Karpas-422 (cell line): ENCODE results near the gene RAB5IF. TPM values are rescaled to one million over a fixed set of nuclear protein-coding genes. Genes with fewer than 3 reads are reported as not detected.
"Not testable (repeated sequence)": the region's sequence is repeated elsewhere in the genome, so short reads cannot be mapped to it uniquely, and the experiment has no call there.

Experiments used
- DNase-seq: peaks from one replicate; pipeline ENCODE4 v3.0.0-alpha.2; 2015
- H2AFZ ChIP-seq: fragments of 200-600 bp; sonication (generic); 2 replicates; pipeline ENCODE4 v1.6.1; 2014; ENCODE audit warnings: antibody characterized with exemption, low read length, mixed read lengths
- H3K27ac ChIP-seq: fragments of 200-600 bp; sonication (generic); 2 replicates; pipeline ENCODE4 v1.5.1; 2014; ENCODE audit warnings: mild to moderate bottlenecking, low read length, moderate library complexity
- H3K27me3 ChIP-seq: fragments of 200-600 bp; sonication (generic); 2 replicates; pipeline ENCODE4 v1.6.1; 2014; ENCODE audit warnings: low read length, mixed read lengths
- H3K36me3 ChIP-seq: fragments of 200-600 bp; sonication (generic); 2 replicates; pipeline ENCODE4 v1.6.1; 2014; ENCODE audit warnings: low read length, mixed read lengths; ENCODE audit not compliant: insufficient read depth
- H3K4me1 ChIP-seq: fragments of 200-600 bp; sonication (generic); 2 replicates; pipeline ENCODE4 v1.6.1; 2014; ENCODE audit warnings: mild to moderate bottlenecking, low read length, mixed read lengths
- H3K4me2 ChIP-seq: fragments of 200-600 bp; sonication (generic); 2 replicates; pipeline ENCODE4 v1.6.1; 2014; ENCODE audit warnings: low read length, low read depth, mild to moderate bottlenecking; ENCODE audit not compliant: poor library complexity, severe bottlenecking
- H3K4me3 ChIP-seq: fragments of 200-600 bp; sonication (generic); 2 replicates; pipeline ENCODE4 v1.5.1; 2014; ENCODE audit warnings: mild to moderate bottlenecking, antibody characterized with exemption, low read length, mixed read lengths
- H3K79me2 ChIP-seq: fragments of 200-600 bp; sonication (generic); 2 replicates; pipeline ENCODE4 v1.6.1; 2014; ENCODE audit warnings: mild to moderate bottlenecking, low read length, mixed read lengths
- H3K9ac ChIP-seq: fragments of 200-600 bp; sonication (generic); 2 replicates; pipeline ENCODE4 v1.6.0; 2014; ENCODE audit warnings: low read length
- H3K9me2 ChIP-seq: fragments of 200-600 bp; sonication (generic), shearing (Covaris generic); replicated peaks from 2 replicates; pipeline ENCODE4 v1.6.0; 2014; ENCODE audit warnings: mild to moderate bottlenecking, low read length, moderate library complexity; ENCODE audit not compliant: insufficient read depth
- H3K9me3 ChIP-seq: fragments of 300-700, 200-600 bp; sonication (generic); 2 replicates; pipeline ENCODE4 v1.6.1; 2014; ENCODE audit warnings: low read length, mixed read lengths
- H4K20me1 ChIP-seq: fragments of 200-600 bp; sonication (generic); 2 replicates; pipeline ENCODE4 v1.6.1; 2014; ENCODE audit warnings: mild to moderate bottlenecking, antibody characterized with exemption, low read length, low read depth; ENCODE audit not compliant: insufficient read depth
- total RNA-seq: library from RNA; depleted of rRNA; stranded (reverse); fragments of >200 nt; shearing (Covaris generic); gene quantifications from 2 replicates; pipeline ENCODE4 v1.2.3, GENCODE V29; 2014; ENCODE audit warnings: low replicate concordance

The RAB5IF gene
- total RNA-seq, 1 experiment from 2014 or later: 82.1 TPM

DNA sequence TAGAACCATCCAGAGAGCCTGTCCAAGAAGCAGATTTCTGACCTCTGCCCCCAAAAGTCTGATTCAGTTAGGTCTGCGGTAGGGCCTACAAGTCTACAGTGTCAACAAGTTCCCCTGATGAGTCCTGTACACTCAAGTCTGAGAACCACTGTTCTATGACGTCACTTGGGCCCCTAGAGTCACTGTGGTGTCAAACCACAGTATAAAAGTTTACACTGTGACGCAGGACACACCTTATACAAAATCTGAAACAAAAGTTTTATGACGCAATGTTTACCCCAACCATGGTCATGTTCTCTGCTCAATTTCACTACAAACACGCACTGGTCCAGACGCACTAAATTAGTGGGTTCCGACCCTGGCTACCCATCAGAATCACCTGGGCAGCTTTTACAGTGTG is 22.5 kb downstream of the RAB5IF start:
- Histone ChIP-seq H3K27me3 (no peaks in the 10 kb centered on the region), H3K9ac (no peak overlapping the region), H3K27ac (no peak overlapping the region), H3K36me3 (no peaks in the 10 kb centered on the region), H3K9me2 (no peaks in the 10 kb centered on the region), H4K20me1 (no peaks in the 10 kb centered on the region), H3K9me3 (no peaks in the 10 kb centered on the region), H3K79me2 (no peaks in the 10 kb centered on the region), H3K4me1 (no peaks in the 10 kb centered on the region), H3K4me2 (no peak overlapping the region), H3K4me3 (no peak overlapping the region), H2AFZ (no peak overlapping the region)
- DNase-seq: no peak

DNA sequence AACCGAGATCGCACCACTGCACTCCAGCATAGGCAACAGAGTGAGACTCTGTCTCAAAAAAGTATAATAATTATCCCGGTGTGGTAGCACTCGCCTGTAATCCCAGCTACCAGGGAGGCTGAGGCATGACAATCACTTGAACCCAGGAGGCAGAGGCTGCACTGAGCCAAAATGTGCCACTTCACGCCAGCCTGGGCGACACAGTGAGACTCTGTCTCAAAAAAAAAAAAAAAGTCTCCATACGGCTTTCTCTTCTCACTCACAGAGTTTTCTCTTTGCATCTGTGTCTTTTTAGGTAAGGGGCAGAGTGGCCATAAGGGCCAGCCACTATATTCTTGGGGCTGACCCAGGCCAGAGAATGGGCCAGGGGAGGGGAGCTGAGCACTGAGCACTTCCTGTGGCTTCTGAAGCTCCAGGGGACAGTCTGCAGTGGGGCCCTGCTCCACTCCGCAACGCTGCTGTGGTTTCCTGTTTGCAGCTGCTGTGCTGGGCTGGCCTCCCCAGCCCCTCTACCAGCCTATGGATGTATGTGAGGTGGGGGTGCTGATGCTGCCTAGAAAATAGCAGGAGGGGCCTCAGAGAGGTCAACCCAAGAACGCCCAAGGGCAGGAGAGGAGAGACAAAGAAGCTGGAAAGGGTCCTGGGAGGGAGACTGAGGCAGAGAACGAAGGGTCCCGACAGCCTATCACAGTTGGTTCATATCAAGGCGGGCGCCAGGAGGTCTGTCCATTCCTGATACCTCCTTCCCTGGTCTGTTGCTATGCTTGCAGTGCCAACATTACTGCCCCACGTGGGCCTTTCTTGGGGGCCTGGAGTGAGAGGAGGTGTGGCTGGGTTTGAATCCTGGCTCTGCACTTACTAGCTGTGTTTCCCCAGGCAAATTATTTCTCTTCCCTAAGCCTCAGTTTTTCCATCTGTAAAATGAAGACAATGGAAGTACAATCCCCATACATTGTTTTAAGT is 24.4 kb downstream of the RAB5IF start:
- Histone ChIP-seq H4K20me1 (no peaks in the 10 kb centered on the region), H2AFZ (no peak overlapping the region), H3K27ac (no peak overlapping the region), H3K9ac (no peak overlapping the region), H3K9me2 (no peaks in the 10 kb centered on the region), H3K4me3 (no peak overlapping the region), H3K4me1 (no peaks in the 10 kb centered on the region), H3K36me3 (no peaks in the 10 kb centered on the region), H3K79me2 (no peaks in the 10 kb centered on the region), H3K4me2 (no peak overlapping the region), H3K27me3 (no peaks in the 10 kb centered on the region), H3K9me3 (no peaks in the 10 kb centered on the region)
- no peak for DNase-seq

DNA sequence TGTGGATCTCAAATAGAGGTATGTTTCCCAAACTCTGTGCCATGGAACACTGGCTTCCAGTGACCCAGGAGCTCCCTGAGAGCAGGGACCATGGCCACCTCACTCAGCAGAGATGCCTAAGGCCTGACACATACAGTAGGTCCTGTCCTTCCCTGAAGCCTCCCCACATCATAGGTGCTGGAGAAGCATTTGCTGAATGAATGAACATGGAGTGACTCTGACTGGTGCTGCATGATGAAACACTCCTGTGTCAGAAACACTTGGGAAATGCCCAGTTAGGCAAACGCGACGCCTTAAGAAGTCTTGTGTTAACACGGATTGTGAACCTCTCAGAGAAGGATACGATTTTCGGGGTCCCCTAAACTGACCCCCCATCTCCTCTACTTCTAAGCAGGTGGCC is 26.1 kb downstream of the RAB5IF start:
- Histone ChIP-seq H3K36me3 (no peaks in the 10 kb centered on the region), H3K9ac (no peak overlapping the region), H3K9me3 (no peaks in the 10 kb centered on the region), H3K9me2 (no peaks in the 10 kb centered on the region), H2AFZ (no peak overlapping the region), H3K4me3 (no peak overlapping the region), H3K27ac (no peak overlapping the region), H3K4me1 (no peaks in the 10 kb centered on the region), H3K4me2 (no peak overlapping the region), H3K27me3 (no peaks in the 10 kb centered on the region), H4K20me1 (no peaks in the 10 kb centered on the region), H3K79me2 (no peaks in the 10 kb centered on the region)
- no peak for DNase-seq

DNA sequence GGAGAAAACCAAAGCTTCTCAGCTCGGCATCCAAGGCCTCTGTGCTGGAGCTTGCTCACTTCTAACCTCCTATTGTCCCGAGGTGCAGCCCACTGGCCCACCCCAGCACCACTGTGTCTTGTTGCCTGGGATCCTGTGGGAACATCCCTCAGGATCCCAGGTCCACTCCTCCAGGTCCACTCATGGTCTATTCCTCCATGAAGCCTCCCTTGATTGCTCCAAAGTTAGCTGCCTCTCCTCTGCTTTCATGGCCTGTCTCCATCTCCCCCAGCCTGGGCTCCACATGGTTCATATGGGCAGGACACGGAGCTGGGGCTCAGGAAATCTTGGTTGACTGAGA is 26.5 kb downstream of the RAB5IF start:
- H3K4me3 ChIP-seq: no peak overlapping the region
- no peak overlapping the region for H3K4me2 ChIP-seq
- H3K79me2 ChIP-seq: no peaks in the 10 kb centered on the region
- H3K27ac ChIP-seq: no peak overlapping the region
- H3K9ac ChIP-seq: no peak overlapping the region
- H3K27me3 ChIP-seq: no peaks in the 10 kb centered on the region
- H3K4me1 ChIP-seq: no peaks in the 10 kb centered on the region
- no peaks in the 10 kb centered on the region for H3K36me3 ChIP-seq
- no peak for DNase-seq
- no peaks in the 10 kb centered on the region for H3K9me2 ChIP-seq
- H3K9me3 ChIP-seq: no peaks in the 10 kb centered on the region
- H4K20me1 ChIP-seq: no peaks in the 10 kb centered on the region
- H2AFZ ChIP-seq: no peak overlapping the region

DNA sequence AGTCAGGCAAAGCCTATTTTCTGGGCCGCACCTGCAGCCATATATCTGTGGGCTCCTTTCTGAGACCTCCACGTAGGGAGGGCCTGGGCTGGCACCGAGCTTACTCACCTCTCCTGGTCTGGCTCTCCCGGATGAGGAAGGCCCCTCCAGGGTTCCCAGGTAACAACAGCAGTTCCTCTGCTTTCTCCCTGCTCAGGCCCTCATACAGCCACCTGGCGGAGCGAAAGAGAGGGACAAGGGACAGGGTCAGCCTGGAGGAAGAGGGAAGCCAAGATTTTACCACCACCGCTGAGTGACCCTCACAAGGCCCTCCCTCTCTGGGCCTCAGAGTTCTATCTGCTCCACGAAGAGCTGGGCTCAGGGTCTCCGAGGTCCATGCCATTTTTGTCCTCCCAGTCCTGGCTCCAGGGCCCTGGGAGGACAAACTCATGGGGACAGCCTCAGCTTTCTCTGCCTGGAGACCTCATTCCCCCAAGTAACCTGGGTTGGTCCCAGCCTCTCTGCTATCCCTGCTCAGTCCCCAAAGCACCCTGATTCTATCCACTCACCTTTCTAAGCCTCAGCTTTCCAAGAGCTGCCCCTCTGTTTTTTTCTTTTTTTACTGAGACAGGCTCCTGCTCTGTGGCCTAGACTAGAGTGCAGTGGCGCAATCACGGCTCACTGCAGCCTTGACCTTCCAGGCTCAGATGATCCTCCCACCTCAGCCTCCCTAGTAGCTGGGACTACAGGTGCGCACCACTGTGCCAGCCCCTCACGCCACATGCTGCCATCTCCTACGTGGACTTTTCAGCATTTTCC is 27.1 kb downstream of the RAB5IF start:
- no peak for DNase-seq
- no peaks in the 10 kb centered on the region for H3K27me3 ChIP-seq
- no peaks in the 10 kb centered on the region for H3K79me2 ChIP-seq
- no peaks in the 10 kb centered on the region for H3K9me2 ChIP-seq
- H3K27ac ChIP-seq: no peak overlapping the region
- H4K20me1 ChIP-seq: no peaks in the 10 kb centered on the region
- H3K4me3 ChIP-seq: no peak overlapping the region
- no peaks in the 10 kb centered on the region for H3K4me1 ChIP-seq
- H3K9ac ChIP-seq: no peak overlapping the region
- H3K36me3 ChIP-seq: no peaks in the 10 kb centered on the region
- H3K9me3 ChIP-seq: no peaks in the 10 kb centered on the region
- H2AFZ ChIP-seq: no peak overlapping the region
- H3K4me2 ChIP-seq: no peak overlapping the region

DNA sequence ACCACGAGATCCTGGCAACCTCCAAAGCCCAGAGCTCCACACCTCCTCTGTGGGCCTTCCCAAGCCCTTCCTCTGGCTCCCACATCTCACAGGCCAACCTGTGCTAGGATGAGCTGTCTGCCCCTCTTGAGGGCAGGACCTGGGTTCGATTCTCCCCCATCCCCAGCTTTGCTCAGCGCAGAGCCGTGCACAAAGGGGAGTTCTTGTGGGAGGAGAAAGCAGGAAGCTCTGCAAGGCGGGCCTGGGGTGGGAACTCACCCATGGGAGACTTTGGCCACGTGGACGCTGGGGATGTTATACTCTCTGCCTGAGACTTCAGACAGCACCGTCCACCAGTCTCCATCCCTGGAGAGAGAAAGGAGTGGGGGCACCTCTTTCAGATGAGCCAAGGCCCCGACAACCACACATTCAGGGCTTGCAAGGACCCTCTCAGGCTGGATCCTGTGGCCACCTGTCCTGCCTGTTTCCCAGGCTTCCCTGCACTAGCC is 27.8 kb downstream of the RAB5IF start:
- Histone ChIP-seq H3K4me3 (no peak overlapping the region), H3K9me2 (no peaks in the 10 kb centered on the region), H3K27me3 (no peaks in the 10 kb centered on the region), H3K4me2 (no peak overlapping the region), H4K20me1 (no peaks in the 10 kb centered on the region), H3K9ac (no peak overlapping the region), H2AFZ (no peak overlapping the region), H3K4me1 (no peaks in the 10 kb centered on the region), H3K79me2 (no peaks in the 10 kb centered on the region), H3K27ac (no peak overlapping the region), H3K36me3 (no peaks in the 10 kb centered on the region), H3K9me3 (no peaks in the 10 kb centered on the region)
- DNase-seq: no peak

DNA sequence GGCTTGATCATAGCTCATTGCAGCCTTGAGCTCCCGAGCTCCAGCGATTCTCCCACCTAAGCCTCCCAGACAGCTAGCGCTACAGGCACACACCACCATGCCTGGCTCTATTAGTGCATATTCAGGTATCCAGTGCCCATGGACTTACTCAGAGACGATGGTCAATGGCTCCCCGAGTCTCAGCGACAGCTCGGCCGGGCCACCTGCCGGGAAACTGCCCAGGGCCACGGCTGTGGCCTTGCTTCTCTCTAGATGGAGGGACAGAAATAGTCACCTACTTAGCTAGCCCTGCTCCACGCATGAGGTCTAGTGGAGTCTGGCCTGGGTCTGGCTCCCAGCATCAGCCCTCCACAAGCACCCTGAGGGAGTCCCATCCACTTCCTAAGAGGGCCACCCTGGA is 28.8 kb downstream of the RAB5IF start:
- Histone ChIP-seq H3K4me2 (no peak overlapping the region), H3K4me1 (no peaks in the 10 kb centered on the region), H3K79me2 (no peaks in the 10 kb centered on the region), H3K9me2 (no peaks in the 10 kb centered on the region), H2AFZ (no peak overlapping the region), H3K36me3 (no peaks in the 10 kb centered on the region), H3K4me3 (no peak overlapping the region), H3K27me3 (no peaks in the 10 kb centered on the region), H3K27ac (no peak overlapping the region), H4K20me1 (no peaks in the 10 kb centered on the region), H3K9me3 (no peaks in the 10 kb centered on the region), H3K9ac (no peak overlapping the region)
- DNase-seq: no peak

DNA sequence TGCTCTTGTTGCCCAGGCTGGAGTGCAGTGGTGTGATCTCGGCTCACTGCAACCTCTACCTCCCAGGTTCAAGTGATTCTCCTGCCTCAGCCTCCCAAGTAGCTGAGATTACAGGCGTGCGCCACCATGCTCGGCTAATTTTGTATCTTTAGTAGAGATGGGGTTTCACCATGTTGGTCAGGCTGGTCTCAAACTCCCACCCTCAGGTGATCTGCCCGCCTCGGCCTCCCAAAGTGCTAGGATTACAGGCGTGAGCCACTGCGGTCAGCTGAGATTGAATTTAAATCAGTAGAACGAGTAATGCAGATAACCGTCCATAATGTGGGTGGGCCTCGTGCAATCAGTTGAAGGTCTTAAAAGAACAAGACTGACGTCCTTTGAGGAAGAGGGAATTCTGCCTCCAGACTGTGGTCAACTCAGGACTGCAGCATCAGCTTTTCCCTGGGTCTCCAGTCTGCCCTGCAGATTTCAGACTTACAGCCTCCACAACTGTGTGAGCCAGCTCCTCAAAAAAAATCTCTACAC is 33.4 kb downstream of the RAB5IF start:
- H4K20me1 ChIP-seq, H3K79me2 ChIP-seq, H2AFZ ChIP-seq, H3K4me3 ChIP-seq, H3K9me3 ChIP-seq, H3K27ac ChIP-seq, H3K9ac ChIP-seq, H3K4me1 ChIP-seq, H3K9me2 ChIP-seq, DNase-seq, H3K36me3 ChIP-seq, H3K27me3 ChIP-seq, H3K4me2 ChIP-seq: not testable (repeated sequence)
